ENCODE data around the gene DRD4.

DRD4 gene

GRCh38 chr11:623349-623869, 13.7 kb upstream of the DRD4 start:
- no peak for DNase-seq

- DNase-seq = no peak
Measured at GRCh38 chr11:623999-624704, 12.9 kb upstream of the DRD4 start.

GRCh38 chr11:624705-625635, 12.1 kb upstream of the DRD4 start, which contains the start of gene CDHR5:
Gene CDHR5, minus strand, starts transcription at chr11:624955. Its CDS starts 53 bp downstream, at chr11:624902.
- no peak for DNase-seq

- DNase-seq = no peak
Measured at GRCh38 chr11:625636-626268, 11.3 kb upstream of the DRD4 start.

GRCh38 chr11:626475-627307, 10.4 kb upstream of the DRD4 start, which contains the start of gene SCT:
Gene SCT, minus strand, starts transcription at chr11:627181. Its CDS starts 38 bp downstream, at chr11:627143.
- no peak for DNase-seq

GRCh38 chr11:627308-627576, 9.8 kb upstream of the DRD4 start:
- DNase-seq = no peak

- DNase-seq = no peak
Measured at GRCh38 chr11:628056-628455, 9.0 kb upstream of the DRD4 start.

GRCh38 chr11:629237-629583, 7.9 kb upstream of the DRD4 start:
- peak; percentile 32 for DNase-seq

GRCh38 chr11:630871-631270, 6.2 kb upstream of the DRD4 start:
- no peak for DNase-seq

GRCh38 chr11:635945-636510, 1.0 kb upstream of the DRD4 start:
- DNase-seq = no peak

- no peak for DNase-seq
Measured at GRCh38 chr11:637333-637592, 194 bp downstream of the DRD4 start.

GRCh38 chr11:637593-638521, 788 bp downstream of the DRD4 start:
- no peak for DNase-seq

- DNase-seq = no peak
Measured at GRCh38 chr11:638631-639331, 1.7 kb downstream of the DRD4 start.

- DNase-seq = no peak
Measured at GRCh38 chr11:639332-639955, 2.4 kb downstream of the DRD4 start.

- DNase-seq = no peak
Measured at GRCh38 chr11:640021-640706, 3.1 kb downstream of the DRD4 start.

- DNase-seq = no peak
Measured at GRCh38 chr11:641806-642370, 4.8 kb downstream of the DRD4 start.

GRCh38 chr11:643366-643765, 6.3 kb downstream of the DRD4 start:
- DNase-seq = no peak

GRCh38 chr11:643849-644738, 7.0 kb downstream of the DRD4 start:
- DNase-seq = no peak
